ENCODE measurements around the gene YBX2.

DNA sequence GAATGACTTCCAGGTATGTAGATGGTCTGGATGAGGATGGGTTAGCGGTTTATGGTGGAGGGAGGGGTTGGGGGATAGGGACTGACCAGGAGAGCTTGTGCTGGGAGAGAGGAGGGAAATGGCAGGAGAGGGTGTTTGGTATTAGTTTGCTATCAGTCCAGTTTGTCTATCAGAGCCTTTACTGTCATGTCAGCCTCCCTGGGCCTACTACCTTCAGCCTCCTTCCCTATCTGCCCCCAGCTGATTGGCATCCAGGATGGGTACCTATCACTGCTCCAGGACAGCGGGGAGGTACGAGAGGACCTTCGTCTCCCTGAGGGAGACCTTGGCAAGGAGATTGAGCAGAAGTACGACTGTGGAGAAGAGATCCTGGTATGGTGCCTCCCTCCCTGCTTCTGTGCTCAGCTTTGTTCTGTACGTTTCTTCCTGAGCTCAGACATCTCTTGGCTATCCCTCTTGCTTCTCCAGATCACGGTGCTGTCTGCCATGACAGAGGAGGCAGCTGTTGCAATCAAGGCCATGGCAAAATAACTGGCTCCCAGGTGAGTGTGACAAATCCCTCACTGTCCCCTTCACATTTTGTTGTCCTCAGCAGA is 16.8 kb upstream of the YBX2 start:
- TF ChIP-seq EZH2phosphoT487 (IDR thresholded peaks at IDR 0.05; ENCODE audit: insufficient read depth, low read depth): no peak
- TF ChIP-seq EZH2 (IDR thresholded peaks at IDR 0.05; ENCODE audit: insufficient read depth, poor library complexity, severe bottlenecking): no peak
